Measurements from ENCODE around the gene PPBP.

The PPBP gene

GRCh38 chr4:74032064-74032463 lies 44.1 kb upstream of the PPBP start:
- Histone ChIP-seq H3K9me3 (ENCODE audit: insufficient read depth, low read depth, low read length) (no peaks in the 10 kb centered on the region), H3K9me2 (replicated peaks; ENCODE audit: low read depth, low read length) (no peaks in the 10 kb centered on the region), H3F3A (ENCODE audit: low read depth) (no peaks in the 10 kb centered on the region), H3K27me3 (ENCODE audit: insufficient read depth, low read length, poor library complexity, severe bottlenecking) (no peaks in the 10 kb centered on the region), H3K4me3 (ENCODE audit: low read length, poor library complexity, severe bottlenecking) (no peak overlapping the region), H3K79me2 (ENCODE audit: insufficient read depth, low read length) (no peaks in the 10 kb centered on the region), H3K4me1 (ENCODE audit: insufficient read depth, low read length, poor library complexity, severe bottlenecking) (peaks cover 23% of the 10 kb centered on the region), H3K36me3 (ENCODE audit: insufficient read depth, low read length) (no peaks in the 10 kb centered on the region), H3K9ac (ENCODE audit: low read depth, low read length, poor library complexity, severe bottlenecking) (no peak overlapping the region), H2AFZ (ENCODE audit: low read length) (no peak overlapping the region), H3K4me2 (ENCODE audit: low read depth, low read length, poor library complexity, severe bottlenecking) (no peak overlapping the region), H4K20me1 (ENCODE audit: insufficient read depth, low read length, poor library complexity, severe bottlenecking) (no peaks in the 10 kb centered on the region)
- no peak for TF ChIP-seq EZH2phosphoT487 (IDR thresholded peaks at IDR 0.05; ENCODE audit: borderline replicate concordance)
- no peak for TF ChIP-seq CTCF (conservative IDR thresholded peaks at IDR 0.05; ENCODE audit: low read length)

GRCh38 chr4:74031576-74031975 lies 43.6 kb upstream of the PPBP start:
- no peak for TF ChIP-seq CTCF (conservative IDR thresholded peaks at IDR 0.05; ENCODE audit: low read length)
- no peak for TF ChIP-seq EZH2phosphoT487 (IDR thresholded peaks at IDR 0.05; ENCODE audit: borderline replicate concordance)
- Histone ChIP-seq H3K9me3 (ENCODE audit: insufficient read depth, low read depth, low read length) (no peaks in the 10 kb centered on the region), H3K4me3 (ENCODE audit: low read length, poor library complexity, severe bottlenecking) (no peak overlapping the region), H3K9ac (ENCODE audit: low read depth, low read length, poor library complexity, severe bottlenecking) (no peak overlapping the region), H3F3A (ENCODE audit: low read depth) (no peaks in the 10 kb centered on the region), H4K20me1 (ENCODE audit: insufficient read depth, low read length, poor library complexity, severe bottlenecking) (no peaks in the 10 kb centered on the region), H3K9me2 (replicated peaks; ENCODE audit: low read depth, low read length) (no peaks in the 10 kb centered on the region), H2AFZ (ENCODE audit: low read length) (no peak overlapping the region), H3K36me3 (ENCODE audit: insufficient read depth, low read length) (no peaks in the 10 kb centered on the region), H3K27me3 (ENCODE audit: insufficient read depth, low read length, poor library complexity, severe bottlenecking) (no peaks in the 10 kb centered on the region), H3K4me2 (ENCODE audit: low read depth, low read length, poor library complexity, severe bottlenecking) (no peak overlapping the region), H3K79me2 (ENCODE audit: insufficient read depth, low read length) (no peaks in the 10 kb centered on the region), H3K4me1 (ENCODE audit: insufficient read depth, low read length, poor library complexity, severe bottlenecking) (peaks cover 18% of the 10 kb centered on the region)

DNA sequence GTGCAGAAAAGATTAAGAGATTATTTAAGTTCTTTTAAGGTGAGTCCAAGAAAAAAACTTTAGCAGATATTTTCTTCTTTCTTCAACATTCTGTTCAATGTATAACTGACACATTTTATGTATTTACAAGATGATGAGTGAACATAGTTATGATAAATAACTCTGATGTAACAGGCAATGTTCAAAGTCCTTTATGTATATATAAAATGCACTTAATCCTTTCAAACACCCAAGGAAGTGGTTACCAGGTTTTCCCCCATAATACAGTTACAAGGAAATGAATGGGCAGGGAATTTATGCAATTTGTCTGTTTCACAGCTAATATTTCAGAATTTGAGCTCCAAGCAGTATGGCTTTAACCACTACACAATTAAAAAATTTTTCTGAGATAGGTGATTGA lies 42.3 kb upstream of the PPBP start:
- Histone ChIP-seq H3K9ac (ENCODE audit: low read depth, low read length, poor library complexity, severe bottlenecking) (no peak overlapping the region), H3K4me1 (ENCODE audit: insufficient read depth, low read length, poor library complexity, severe bottlenecking) (peaks cover 16% of the 10 kb centered on the region), H3K9me3 (ENCODE audit: insufficient read depth, low read depth, low read length) (no peaks in the 10 kb centered on the region), H4K20me1 (ENCODE audit: insufficient read depth, low read length, poor library complexity, severe bottlenecking) (no peaks in the 10 kb centered on the region), H3K79me2 (ENCODE audit: insufficient read depth, low read length) (no peaks in the 10 kb centered on the region), H3K36me3 (ENCODE audit: insufficient read depth, low read length) (no peaks in the 10 kb centered on the region), H3K27me3 (ENCODE audit: insufficient read depth, low read length, poor library complexity, severe bottlenecking) (no peaks in the 10 kb centered on the region), H3F3A (ENCODE audit: low read depth) (no peaks in the 10 kb centered on the region), H3K9me2 (replicated peaks; ENCODE audit: low read depth, low read length) (no peaks in the 10 kb centered on the region), H3K4me2 (ENCODE audit: low read depth, low read length, poor library complexity, severe bottlenecking) (peak overlapping the region; percentile 17), H2AFZ (ENCODE audit: low read length) (no peak overlapping the region), H3K4me3 (ENCODE audit: low read length, poor library complexity, severe bottlenecking) (no peak overlapping the region)
- TF ChIP-seq EZH2phosphoT487 (IDR thresholded peaks at IDR 0.05; ENCODE audit: borderline replicate concordance) (no peak), CTCF (conservative IDR thresholded peaks at IDR 0.05; ENCODE audit: low read length) (no peak)

All from Loucy (cell line).